Measurements from ENCODE around the gene PRPF38B. TPM values are rescaled to one million over a fixed set of nuclear protein-coding genes. Genes with fewer than 3 reads are reported as not detected.
"Not testable (repeated sequence)": the region's sequence is repeated elsewhere in the genome, so short reads cannot be mapped to it uniquely, and the experiment has no call there.

The PRPF38B gene
- total and polyA plus RNA-seq, 7 donors, result 13.8 to 31.3 (median 25.0) TPM

- Histone ChIP-seq H3K27me3 (no peaks in the 10 kb centered on the region), H3K9me3 (no peaks in the 10 kb centered on the region), H3K27ac (no peak overlapping the region), H3K4me1 (peaks cover 0 to 10% (median 7%) of the 10 kb centered on the region in 4 donors), H3K36me3 (no peaks in the 10 kb centered on the region), H3K4me3 (no peak overlapping the region)
- TF ChIP-seq POLR2AphosphoS5 (IDR thresholded peaks at IDR 0.05), result no peak
- no peak for TF ChIP-seq CTCF (IDR thresholded peaks at IDR 0.05)
- no peak for TF ChIP-seq POLR2A (IDR thresholded peaks at IDR 0.05)
- TF ChIP-seq EP300 (IDR thresholded peaks at IDR 0.05), result no peak
- DNase-seq, result no peak
- 73 to 87% methylated on average over 1 of the region's 1 CpG for WGBS, 2 donors
- intact Hi-C loops (cut with DNase I), result no loop called here
Observed at GRCh38 chr1:108665771-108666170, 26.3 kb upstream of the PRPF38B start.

- H3K27me3 ChIP-seq; H3K36me3 ChIP-seq; H3K4me3 ChIP-seq; intact Hi-C loops (cut with DNase I); H3K9me3 ChIP-seq; H3K4me1 ChIP-seq; H3K27ac ChIP-seq; DNase-seq: not testable (repeated sequence)
- WGBS, 2 donors, result 97 to 98% methylated on average over 28 of the region's 28 CpGs
Observed at GRCh38 chr1:108667422-108667821, 24.7 kb upstream of the PRPF38B start.

- Histone ChIP-seq H3K36me3 (no peaks in the 10 kb centered on the region), H3K4me1 (no peaks in the 10 kb centered on the region), H3K27ac (no peak overlapping the region), H3K27me3 (no peaks in the 10 kb centered on the region), H3K9me3 (no peaks in the 10 kb centered on the region), H3K4me3 (no peak overlapping the region)
- intact Hi-C loops (cut with DNase I), result no loop called here
- no peak for TF ChIP-seq POLR2AphosphoS5 (IDR thresholded peaks at IDR 0.05)
- DNase-seq, result no peak
Observed at GRCh38 chr1:108668777-108669176, 23.3 kb upstream of the PRPF38B start.

GRCh38 chr1:108669679-108670078 is 22.4 kb upstream of the PRPF38B start:
- no peak for DNase-seq
- Histone ChIP-seq H3K27ac (no peak overlapping the region), H3K36me3 (no peaks in the 10 kb centered on the region), H3K4me1 (no peaks in the 10 kb centered on the region), H3K27me3 (no peaks in the 10 kb centered on the region), H3K4me3 (no peak overlapping the region), H3K9me3 (no peaks in the 10 kb centered on the region)
- 78 to 79% methylated on average over 7 of the region's 7 CpGs for WGBS, 2 donors
- TF ChIP-seq POLR2A (IDR thresholded peaks at IDR 0.05) (no peak), POLR2AphosphoS5 (IDR thresholded peaks at IDR 0.05) (no peak), EP300 (IDR thresholded peaks at IDR 0.05) (no peak), CTCF (IDR thresholded peaks at IDR 0.05) (no peak)
- intact Hi-C loops (cut with DNase I), result no loop called here

- intact Hi-C loops (cut with DNase I), result no loop called here
- no peaks in the 10 kb centered on the region for H3K4me1 ChIP-seq
- DNase-seq, result no peak
- no peaks in the 10 kb centered on the region for H3K9me3 ChIP-seq
- TF ChIP-seq POLR2AphosphoS5 (IDR thresholded peaks at IDR 0.05) (no peak), POLR2A (IDR thresholded peaks at IDR 0.05) (no peak), EP300 (IDR thresholded peaks at IDR 0.05) (no peak), CTCF (IDR thresholded peaks at IDR 0.05) (no peak)
- no peak overlapping the region for H3K27ac ChIP-seq
- H3K4me3 ChIP-seq, result no peak overlapping the region
- 93 to 96% methylated on average over 5 of the region's 5 CpGs for WGBS, 2 donors
- no peaks in the 10 kb centered on the region for H3K36me3 ChIP-seq
- no peaks in the 10 kb centered on the region for H3K27me3 ChIP-seq
Observed at GRCh38 chr1:108670131-108670773, 21.9 kb upstream of the PRPF38B start.

GRCh38 chr1:108671143-108671542 is 21.0 kb upstream of the PRPF38B start:
- DNase-seq, result no peak
- Histone ChIP-seq H3K9me3 (no peaks in the 10 kb centered on the region), H3K27me3 (no peaks in the 10 kb centered on the region), H3K27ac (no peak overlapping the region), H3K4me1 (no peaks in the 10 kb centered on the region), H3K36me3 (no peaks in the 10 kb centered on the region), H3K4me3 (no peak overlapping the region)
- WGBS, 2 donors, result 94 to 95% methylated on average over 2 of the region's 2 CpGs
- intact Hi-C loops (cut with DNase I), result no loop called here
- no peak for TF ChIP-seq EP300 (IDR thresholded peaks at IDR 0.05)
- no peak for TF ChIP-seq POLR2AphosphoS5 (IDR thresholded peaks at IDR 0.05)
- no peak for TF ChIP-seq CTCF (IDR thresholded peaks at IDR 0.05)
- TF ChIP-seq POLR2A (IDR thresholded peaks at IDR 0.05), result no peak
